NB4 (cell line): ENCODE data around the gene MCC.

Experiments
- DNase-seq: peaks from one replicate; pipeline ENCODE4 v3.0.0; 2010; ENCODE audit warnings: low read depth
- H3K4me3 ChIP-seq: one replicate; pipeline ENCODE4 v1.5.1; 2011; ENCODE audit warnings: mild to moderate bottlenecking, low read depth, low read length, moderate library complexity
- CTCF ChIP-seq: IDR thresholded peaks from one replicate; pipeline ENCODE4 v1.5.1; 2012; ENCODE audit warnings: low read depth, low read length
- MAX ChIP-seq: IDR thresholded peaks from 2 replicates; pipeline ENCODE4 v1.6.1; 2011; ENCODE audit warnings: low read depth, low read length
- MYC ChIP-seq: IDR thresholded peaks from 2 replicates; pipeline ENCODE4 v1.6.1; 2011; ENCODE audit warnings: low read depth, low read length
- POLR2A ChIP-seq: IDR thresholded peaks from 2 replicates; pipeline ENCODE4 v1.6.1; 2011; ENCODE audit warnings: mild to moderate bottlenecking; ENCODE audit not compliant: insufficient read length; ENCODE audit errors: extremely low read depth

MCC gene

GRCh38 chr5:113058269-113058668, 430.0 kb downstream of the MCC start:
- DNase-seq: no peak
- TF ChIP-seq POLR2A (no peak), MYC (no peak), CTCF (no peak), MAX (no peak)
- no peak overlapping the region for H3K4me3 ChIP-seq

GRCh38 chr5:113057557-113057984, 430.7 kb downstream of the MCC start:
- H3K4me3 ChIP-seq: no peak overlapping the region
- TF ChIP-seq CTCF (no peak), POLR2A (no peak), MYC (no peak), MAX (no peak)
- DNase-seq: no peak

- DNase-seq: peak; percentile 89
- no peak overlapping the region for H3K4me3 ChIP-seq
- TF ChIP-seq MAX (no peak), POLR2A (no peak), CTCF (no peak), MYC (no peak)
These were observed 431.3 kb downstream of the MCC start for GRCh38 chr5:113056988-113057387.

- TF ChIP-seq CTCF: no peak
- no peak for TF ChIP-seq MYC
- no peak for TF ChIP-seq MAX
- TF ChIP-seq POLR2A: no peak
- no peak overlapping the region for H3K4me3 ChIP-seq
- DNase-seq: no peak
These were observed 433.4 kb downstream of the MCC start for GRCh38 chr5:113054899-113055298.

- H3K4me3 ChIP-seq: no peak overlapping the region
- no peak for DNase-seq
- no peak for TF ChIP-seq MAX
- TF ChIP-seq POLR2A: no peak
- no peak for TF ChIP-seq MYC
- no peak for TF ChIP-seq CTCF
These were observed 434.7 kb downstream of the MCC start for GRCh38 chr5:113053511-113053995.
